Neural cell (in vitro differentiated cells): Measurements from ENCODE around the gene OCIAD1. TPM values are rescaled to one million over a fixed set of nuclear protein-coding genes. Genes with fewer than 3 reads are reported as not detected.

Experiments
- H2AFZ ChIP-seq: fragments of 200-600, 300-800 bp; sonication (generic), shearing (Covaris generic); 2 replicates; pipeline ENCODE4 v1.6.0; 2014; ENCODE audit warnings: low read depth, mild to moderate bottlenecking, antibody characterized with exemption, low read length, moderate library complexity
- H3F3A ChIP-seq: fragments of 200-600 bp; shearing (Covaris generic); 2 replicates; pipeline ENCODE4 v1.6.1; 2016; ENCODE audit warnings: mild to moderate bottlenecking, moderate library complexity, mixed read lengths, antibody characterized with exemption, low read length; ENCODE audit not compliant: insufficient read depth, poor library complexity, severe bottlenecking
- H3K27ac ChIP-seq: fragments of 200-600, 300-800 bp; sonication (generic), shearing (Covaris generic); 2 replicates; pipeline ENCODE4 v1.5.1; 2014; ENCODE audit warnings: mild to moderate bottlenecking, low read length, moderate library complexity
- H3K27me3 ChIP-seq: fragments of 300-800, 200-600 bp; sonication (generic), shearing (Covaris generic); 2 replicates; pipeline ENCODE4 v1.6.0; 2014; ENCODE audit warnings: mild to moderate bottlenecking, low read depth, low read length, moderate library complexity; ENCODE audit not compliant: insufficient read depth
- H3K36me3 ChIP-seq: fragments of 300-800, 200-600 bp; sonication (generic), shearing (Covaris generic); 2 replicates; pipeline ENCODE4 v1.5.1; 2014; ENCODE audit warnings: mild to moderate bottlenecking, antibody characterized with exemption, low read length, moderate library complexity; ENCODE audit not compliant: insufficient read depth
- H3K4me2 ChIP-seq: fragments of 300-800, 200-600 bp; sonication (generic), shearing (Covaris generic); 2 replicates; pipeline ENCODE4 v1.6.0; 2014; ENCODE audit warnings: mild to moderate bottlenecking, low read length
- H3K4me3 ChIP-seq: fragments of 300-800, 200-600 bp; sonication (generic), shearing (Covaris generic); 2 replicates; pipeline ENCODE4 v1.5.1; 2014; ENCODE audit warnings: mild to moderate bottlenecking, low read length, moderate library complexity
- H3K79me2 ChIP-seq: fragments of 200-600 bp; shearing (Covaris generic); replicated peaks from 2 replicates; pipeline ENCODE4 v1.6.0; 2014; ENCODE audit warnings: mild to moderate bottlenecking, low read length, moderate library complexity; ENCODE audit not compliant: insufficient read depth
- H3K9ac ChIP-seq: fragments of 300-800, 200-600 bp; sonication (generic), shearing (Covaris generic); 2 replicates; pipeline ENCODE4 v1.6.1; 2016; ENCODE audit warnings: mild to moderate bottlenecking, low read length, mixed read lengths
- H3K9me2 ChIP-seq: fragments of 200-600 bp; shearing (Covaris generic); 2 replicates; pipeline ENCODE4 v1.6.1; 2016; ENCODE audit warnings: mild to moderate bottlenecking, low read length, mixed read lengths; ENCODE audit not compliant: insufficient read depth
- H3K9me3 ChIP-seq: fragments of 200-600, 300-800 bp; sonication (generic), shearing (Covaris generic); 2 replicates; pipeline ENCODE4 v1.6.1; 2016; ENCODE audit warnings: mild to moderate bottlenecking, mixed run types, low read length, moderate library complexity, mixed read lengths
- H4K20me1 ChIP-seq: fragments of 200-600 bp; shearing (Covaris generic); 2 replicates; pipeline ENCODE4 v1.6.1; 2016; ENCODE audit warnings: mild to moderate bottlenecking, mixed run types; ENCODE audit not compliant: insufficient read depth
- EP300 ChIP-seq: fragments of 450-650 bp; conservative IDR thresholded peaks from 2 replicates; pipeline ENCODE4 v1.6.1; 2014; ENCODE audit warnings: antibody characterized with exemption, mild to moderate bottlenecking, moderate library complexity; ENCODE audit not compliant: poor library complexity, severe bottlenecking
- EZH2 ChIP-seq: fragments of 200-600, 300-800 bp; shearing (Covaris generic), sonication (generic); IDR thresholded peaks from 2 replicates; pipeline ENCODE4 v1.6.1; 2014; ENCODE audit warnings: antibody characterized with exemption, low read length, borderline replicate concordance, mild to moderate bottlenecking; ENCODE audit not compliant: insufficient read depth, poor library complexity, severe bottlenecking
- MXI1 ChIP-seq: fragments of 450-650 bp; conservative IDR thresholded peaks from 2 replicates; pipeline ENCODE4 v1.6.1; 2014; ENCODE audit warnings: antibody characterized with exemption, mild to moderate bottlenecking; ENCODE audit not compliant: poor library complexity, severe bottlenecking
- POLR2AphosphoS5 ChIP-seq: IDR thresholded peaks from 2 replicates; pipeline ENCODE4 v1.6.1; 2012
- RAD21 ChIP-seq: fragments of 450-650 bp; conservative IDR thresholded peaks from 2 replicates; pipeline ENCODE4 v1.6.1; 2014; ENCODE audit warnings: antibody characterized with exemption, mild to moderate bottlenecking, moderate library complexity
- SMC3 ChIP-seq: fragments of 450-650 bp; conservative IDR thresholded peaks from 2 replicates; pipeline ENCODE4 v1.6.1; 2014; ENCODE audit warnings: antibody characterized with exemption, mild to moderate bottlenecking, moderate library complexity; ENCODE audit not compliant: poor library complexity
- TAF1 ChIP-seq: IDR thresholded peaks from 2 replicates; pipeline ENCODE4 v1.6.1; 2012; ENCODE audit warnings: low read depth
- polyA plus RNA-seq: library from polyadenylated mRNA; depleted of rRNA; stranded (reverse); fragments of >200 nt; gene quantifications from 2 replicates; pipeline ENCODE4 v1.2.3, GENCODE V29; 2014
- TF ChIP-seq, protein P1 (sequence below): IDR thresholded peaks from 2 replicates; pipeline ENCODE4 v1.6.1; 2012; ENCODE audit warnings: borderline replicate concordance
- TF ChIP-seq, protein P2 (sequence below): fragments of 450-650 bp; IDR thresholded peaks from 2 replicates; pipeline ENCODE4 v1.5.1; 2014; ENCODE audit warnings: antibody characterized with exemption, mild to moderate bottlenecking, moderate library complexity; ENCODE audit not compliant: poor library complexity, severe bottlenecking

The OCIAD1 gene
- polyA plus RNA-seq, 1 donor from 2014 or later: 449 TPM

DNA sequence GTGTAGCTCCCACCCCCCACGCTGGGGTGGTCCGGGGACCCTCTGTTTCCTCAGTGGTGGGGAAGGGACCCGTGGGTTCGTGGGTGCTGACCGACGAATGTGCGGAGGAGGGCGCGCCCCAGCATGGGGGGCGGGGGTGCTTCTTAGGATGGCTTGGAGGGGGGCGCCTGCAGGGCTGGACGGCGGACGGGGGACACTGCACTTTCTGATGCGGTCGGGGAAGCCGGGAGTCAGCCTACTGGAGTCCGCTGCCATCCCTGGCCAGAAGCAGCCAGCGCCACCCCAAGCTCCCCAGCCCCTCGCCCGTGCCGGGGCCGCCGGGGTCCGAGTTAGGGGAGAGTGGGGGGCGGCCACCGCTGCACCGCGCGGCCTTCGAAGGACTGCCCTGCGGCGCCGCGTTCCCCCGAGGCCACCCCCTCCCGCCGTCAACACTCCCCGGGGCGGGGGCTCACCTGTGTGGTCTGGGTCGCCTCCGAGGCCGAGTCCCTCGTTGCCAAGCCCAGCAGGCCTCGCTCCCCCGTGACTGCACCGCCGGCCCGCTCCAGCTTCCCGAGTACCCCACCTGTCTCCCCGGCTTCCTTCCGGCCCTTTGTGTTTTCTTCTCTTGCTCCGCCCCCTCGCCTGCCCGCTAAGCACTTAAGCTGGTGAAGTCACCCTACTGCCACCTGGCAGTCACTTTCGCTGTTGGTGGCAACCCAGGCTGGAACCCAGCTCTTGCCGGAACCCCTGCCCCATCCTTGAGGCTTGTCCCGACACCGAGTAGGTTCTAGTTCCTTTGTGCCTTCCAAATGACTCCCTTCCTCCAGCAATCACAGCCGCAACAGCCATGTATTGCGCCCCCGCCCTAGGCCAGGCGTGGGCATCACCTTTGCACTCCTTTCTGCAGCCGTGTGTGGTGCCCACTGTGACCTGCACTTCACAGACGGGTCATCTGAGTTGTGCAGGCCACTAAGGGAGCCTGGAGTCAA, 75.6 kb downstream of the OCIAD1 start, which contains the start of gene OCIAD2:
OCIAD2 (minus strand) TSS at position 569 of the 968 bp plus-strand sequence. CDS start 2,225 bp downstream, outside the sequence.
- Histone ChIP-seq H2AFZ (peak within 1 kb of the TSS; percentile 84), H3F3A (no peaks in the 10 kb centered on the region), H3K79me2 (peaks cover 3% of the 10 kb centered on the region), H3K9me2 (no peaks in the 10 kb centered on the region), H3K4me2 (peak within 1 kb of the TSS; percentile 39), H3K9me3 (no peaks in the 10 kb centered on the region), H3K27me3 (no peaks in the 10 kb centered on the region), H3K9ac (peak within 1 kb of the TSS; percentile 77), H4K20me1 (no peaks in the 10 kb centered on the region), H3K27ac (peak within 1 kb of the TSS; percentile 3), H3K4me3 (peak within 1 kb of the TSS; percentile 76), H3K36me3 (peaks cover 5% of the 10 kb centered on the region)
- no peak for TF ChIP-seq MXI1
- TF ChIP-seq POLR2AphosphoS5: peak; percentile 74
- TF ChIP-seq, protein P1, sequence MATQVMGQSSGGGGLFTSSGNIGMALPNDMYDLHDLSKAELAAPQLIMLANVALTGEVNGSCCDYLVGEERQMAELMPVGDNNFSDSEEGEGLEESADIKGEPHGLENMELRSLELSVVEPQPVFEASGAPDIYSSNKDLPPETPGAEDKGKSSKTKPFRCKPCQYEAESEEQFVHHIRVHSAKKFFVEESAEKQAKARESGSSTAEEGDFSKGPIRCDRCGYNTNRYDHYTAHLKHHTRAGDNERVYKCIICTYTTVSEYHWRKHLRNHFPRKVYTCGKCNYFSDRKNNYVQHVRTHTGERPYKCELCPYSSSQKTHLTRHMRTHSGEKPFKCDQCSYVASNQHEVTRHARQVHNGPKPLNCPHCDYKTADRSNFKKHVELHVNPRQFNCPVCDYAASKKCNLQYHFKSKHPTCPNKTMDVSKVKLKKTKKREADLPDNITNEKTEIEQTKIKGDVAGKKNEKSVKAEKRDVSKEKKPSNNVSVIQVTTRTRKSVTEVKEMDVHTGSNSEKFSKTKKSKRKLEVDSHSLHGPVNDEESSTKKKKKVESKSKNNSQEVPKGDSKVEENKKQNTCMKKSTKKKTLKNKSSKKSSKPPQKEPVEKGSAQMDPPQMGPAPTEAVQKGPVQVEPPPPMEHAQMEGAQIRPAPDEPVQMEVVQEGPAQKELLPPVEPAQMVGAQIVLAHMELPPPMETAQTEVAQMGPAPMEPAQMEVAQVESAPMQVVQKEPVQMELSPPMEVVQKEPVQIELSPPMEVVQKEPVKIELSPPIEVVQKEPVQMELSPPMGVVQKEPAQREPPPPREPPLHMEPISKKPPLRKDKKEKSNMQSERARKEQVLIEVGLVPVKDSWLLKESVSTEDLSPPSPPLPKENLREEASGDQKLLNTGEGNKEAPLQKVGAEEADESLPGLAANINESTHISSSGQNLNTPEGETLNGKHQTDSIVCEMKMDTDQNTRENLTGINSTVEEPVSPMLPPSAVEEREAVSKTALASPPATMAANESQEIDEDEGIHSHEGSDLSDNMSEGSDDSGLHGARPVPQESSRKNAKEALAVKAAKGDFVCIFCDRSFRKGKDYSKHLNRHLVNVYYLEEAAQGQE: peak; percentile 39
- TF ChIP-seq, protein P2, sequence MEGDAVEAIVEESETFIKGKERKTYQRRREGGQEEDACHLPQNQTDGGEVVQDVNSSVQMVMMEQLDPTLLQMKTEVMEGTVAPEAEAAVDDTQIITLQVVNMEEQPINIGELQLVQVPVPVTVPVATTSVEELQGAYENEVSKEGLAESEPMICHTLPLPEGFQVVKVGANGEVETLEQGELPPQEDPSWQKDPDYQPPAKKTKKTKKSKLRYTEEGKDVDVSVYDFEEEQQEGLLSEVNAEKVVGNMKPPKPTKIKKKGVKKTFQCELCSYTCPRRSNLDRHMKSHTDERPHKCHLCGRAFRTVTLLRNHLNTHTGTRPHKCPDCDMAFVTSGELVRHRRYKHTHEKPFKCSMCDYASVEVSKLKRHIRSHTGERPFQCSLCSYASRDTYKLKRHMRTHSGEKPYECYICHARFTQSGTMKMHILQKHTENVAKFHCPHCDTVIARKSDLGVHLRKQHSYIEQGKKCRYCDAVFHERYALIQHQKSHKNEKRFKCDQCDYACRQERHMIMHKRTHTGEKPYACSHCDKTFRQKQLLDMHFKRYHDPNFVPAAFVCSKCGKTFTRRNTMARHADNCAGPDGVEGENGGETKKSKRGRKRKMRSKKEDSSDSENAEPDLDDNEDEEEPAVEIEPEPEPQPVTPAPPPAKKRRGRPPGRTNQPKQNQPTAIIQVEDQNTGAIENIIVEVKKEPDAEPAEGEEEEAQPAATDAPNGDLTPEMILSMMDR: no peak
- TF ChIP-seq EZH2: no peak
- no peak for TF ChIP-seq SMC3
- TF ChIP-seq RAD21: peak; percentile 11
- TF ChIP-seq TAF1: peak; percentile 34
- no peak for TF ChIP-seq EP300

DNA sequence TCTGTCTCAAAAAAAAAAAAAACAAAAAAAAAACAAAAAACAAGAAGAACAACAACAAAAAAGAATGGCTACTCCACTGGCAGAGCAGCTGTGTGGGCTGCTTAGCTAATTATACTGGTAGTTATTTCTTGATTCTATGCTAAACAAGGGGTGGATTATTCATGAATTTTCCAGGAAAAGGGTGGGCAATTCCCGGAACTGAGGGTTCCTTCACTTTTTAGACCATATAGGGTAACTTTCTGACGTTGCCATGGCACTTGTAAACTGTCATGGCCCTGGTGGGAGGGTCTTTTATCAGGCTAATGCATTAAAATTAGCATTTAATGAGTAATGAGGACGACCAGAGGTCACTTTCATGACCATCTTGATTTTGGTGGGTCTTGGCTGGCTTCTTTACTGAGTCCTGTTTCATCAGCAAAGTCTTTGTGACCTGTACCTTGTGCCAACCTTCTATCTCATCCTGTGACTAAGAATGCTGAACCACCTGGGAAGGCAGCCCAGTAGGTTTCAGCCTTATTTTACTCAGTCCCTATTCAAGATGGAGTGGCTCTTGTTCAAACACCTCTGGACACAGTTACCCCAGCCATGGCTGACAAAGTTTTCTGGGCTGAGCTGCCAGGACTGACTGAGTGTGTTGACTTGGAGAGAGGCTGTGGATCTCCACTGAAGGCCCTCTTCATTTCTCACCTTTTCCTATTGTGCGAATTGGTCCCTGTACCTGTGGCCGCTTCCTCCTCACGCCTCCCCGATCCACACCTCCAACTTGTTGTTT, 77.0 kb downstream of the OCIAD1 start:
- H3K36me3 ChIP-seq: peaks cover 5% of the 10 kb centered on the region
- H3K4me3 ChIP-seq: no peak overlapping the region
- H2AFZ ChIP-seq: no peak overlapping the region
- no peaks in the 10 kb centered on the region for H3K27me3 ChIP-seq
- no peak overlapping the region for H3K4me2 ChIP-seq
- no peak overlapping the region for H3K27ac ChIP-seq
- no peaks in the 10 kb centered on the region for H3K9me3 ChIP-seq
- no peaks in the 10 kb centered on the region for H4K20me1 ChIP-seq
- H3F3A ChIP-seq: no peaks in the 10 kb centered on the region
- H3K9ac ChIP-seq: no peak overlapping the region
- no peaks in the 10 kb centered on the region for H3K9me2 ChIP-seq
- no peak for TF ChIP-seq MXI1
- TF ChIP-seq EZH2: no peak
- TF ChIP-seq, protein P1: no peak
- no peak for TF ChIP-seq SMC3
- no peak for TF ChIP-seq EP300
- no peak for TF ChIP-seq POLR2AphosphoS5
- no peak for TF ChIP-seq TAF1
- H3K79me2 ChIP-seq: peaks cover 3% of the 10 kb centered on the region
